Naive thymus-derived CD4-positive, alpha-beta T cell (primary cell): ENCODE data around the gene ALDH1L2. TPM values are rescaled to one million over a fixed set of nuclear protein-coding genes. Genes with fewer than 3 reads are reported as not detected.

Source experiments
- ATAC-seq: fragments of 150-1000 bp; cut with Tn5 transposase; 2 replicates; pipeline ENCODE4 v1.10.0; 2021; ENCODE audit warnings: mild to moderate bottlenecking, moderate library complexity
- CTCF ChIA-PET: fragments of 350-600 bp; sonication (Branson Sonifier 250); formaldehyde crosslinking; loops from one replicate; lab custom pipeline; 2021; ENCODE audit warnings: antibody characterized with exemption; lab: Charles Lee
- POLR2A ChIA-PET: fragments of 350-600 bp; sonication (Branson Sonifier 250); formaldehyde crosslinking; loops from one replicate; lab custom pipeline; 2021; ENCODE audit warnings: antibody characterized with exemption, inconsistent platforms; lab: Charles Lee
- DNase-seq, 9 donors: peaks; one replicate each; pipeline versions ENCODE4 v3.0.0 to v3.0.0-alpha.2; 2020 to 2022; ENCODE audit warnings: mixed read lengths in 1 of 9
- H3K27ac ChIP-seq: one replicate; pipeline ENCODE4 v1.7.0; 2013; ENCODE audit warnings: mild to moderate bottlenecking, low read depth, low read length, moderate library complexity
- H3K27me3 ChIP-seq, 2 donors: one replicate each; pipeline ENCODE4 v1.7.0; 2013; ENCODE audit warnings: low read length in 2 of 2, mild to moderate bottlenecking in 2 of 2, moderate library complexity in 2 of 2; ENCODE audit not compliant: control insufficient read depth in 2 of 2, insufficient read depth in 2 of 2
- H3K36me3 ChIP-seq, 3 experiments: 1 replicate in 2 of 3; 2 replicates in 1 of 3; pipeline ENCODE4 v1.7.0; 2013; ENCODE audit warnings: low read length in 3 of 3, mild to moderate bottlenecking in 3 of 3, moderate library complexity in 1 of 3; ENCODE audit not compliant: insufficient read depth in 3 of 3, control insufficient read depth in 2 of 3
- H3K4me1 ChIP-seq, 2 donors: one replicate each; pipeline ENCODE4 v1.7.0; 2013; ENCODE audit warnings: low read length in 2 of 2, mild to moderate bottlenecking in 2 of 2, moderate library complexity in 1 of 2; ENCODE audit not compliant: control insufficient read depth in 2 of 2, insufficient read depth in 2 of 2
- H3K4me3 ChIP-seq: 2 replicates; pipeline ENCODE4 v1.7.0; 2013; ENCODE audit warnings: mild to moderate bottlenecking, low read length
- H3K9me3 ChIP-seq, 3 experiments: 1 replicate in 2 of 3; 2 replicates in 1 of 3; pipeline ENCODE4 v1.7.0; 2013; ENCODE audit warnings: low read length in 3 of 3; ENCODE audit not compliant: control insufficient read depth in 2 of 3
- H3K27ac Mint-ChIP-seq, 9 donors: one replicate each; pipeline ENCODE4 v1.8.0; 2020 to 2022; ENCODE audit warnings: mixed read lengths in 9 of 9, mild to moderate bottlenecking in 8 of 9, moderate library complexity in 5 of 9, inconsistent platforms in 2 of 9
- H3K27me3 Mint-ChIP-seq, 5 donors: one replicate each; pipeline ENCODE4 v1.8.0; 2021 to 2022; ENCODE audit warnings: mixed read lengths in 5 of 5, mild to moderate bottlenecking in 1 of 5
- H3K36me3 Mint-ChIP-seq, 5 donors: one replicate each; pipeline ENCODE4 v1.8.0; 2020 to 2022; ENCODE audit warnings: mixed read lengths in 5 of 5, mild to moderate bottlenecking in 3 of 5, inconsistent platforms in 1 of 5
- H3K4me1 Mint-ChIP-seq, 7 donors: one replicate each; pipeline ENCODE4 v1.8.0; 2020 to 2022; ENCODE audit warnings: mixed read lengths in 7 of 7, mild to moderate bottlenecking in 3 of 7, inconsistent platforms in 1 of 7
- H3K4me3 Mint-ChIP-seq, 10 donors: one replicate each; pipeline ENCODE4 v1.8.0; 2020 to 2022; ENCODE audit warnings: mild to moderate bottlenecking in 10 of 10, mixed read lengths in 10 of 10, moderate library complexity in 6 of 10, inconsistent platforms in 2 of 10
- H3K9me3 Mint-ChIP-seq, 11 donors: one replicate each; pipeline ENCODE4 v1.8.0; 2020 to 2022; ENCODE audit warnings: mixed read lengths in 11 of 11, mild to moderate bottlenecking in 4 of 11, inconsistent platforms in 1 of 11, moderate library complexity in 1 of 11
- intact Hi-C, 2 donors: fragments of 100-400 bp; cut with micrococcal nuclease; formaldehyde crosslinking; loops; one replicate each; pipeline ENCODE4 v1.15.1; 2023
- polyA plus RNA-seq, 2 donors: library from polyadenylated mRNA; unstranded; fragments of 300-500 nt; fragmentation: Illumina TruSeq; gene quantifications; one replicate each; pipeline ENCODE4 v1.2.3, GENCODE V29; 2021
- total RNA-seq, 6 experiments: library from RNA in 5 of 6; stranded (reverse) in 5 of 6; gene quantifications; 1 replicate in 5 of 6; 2 replicates in 1 of 6; pipeline ENCODE4 v1.2.3 and lab custom pipeline; 2021 to 2026

ALDH1L2 gene
- total and polyA plus RNA-seq, 7 experiments from 2014 or later: 0.24 to 0.42 (median 0.34) TPM; not detected in 3

- Histone ChIP-seq H3K4me3 (no peak overlapping the region), H3K27ac (no peak overlapping the region), H3K4me1 (no peaks in the 10 kb centered on the region), H3K9me3 (no peaks in the 10 kb centered on the region), H3K36me3 (no peaks in the 10 kb centered on the region), H3K27me3 (no peaks in the 10 kb centered on the region)
- no peak for ATAC-seq
- peaks cover 0 to 42% (median 6%) of the 10 kb centered on the region in 5 donors for H3K27me3 Mint-ChIP-seq
- no peak overlapping the region for H3K4me3 Mint-ChIP-seq
- DNase-seq: no peak
- peaks cover 0 to 26% (median 16%) of the 10 kb centered on the region in 11 donors for H3K9me3 Mint-ChIP-seq
- H3K4me1 Mint-ChIP-seq: no peaks in the 10 kb centered on the region
- ChIA-PET POLR2A (no interaction called here), CTCF (interaction anchor here (0.6 kb wide), 1 partner anchor 199 kb away, joined by 3 read pairs; no protein-coding TSS in a partner anchor)
- no peak overlapping the region for H3K27ac Mint-ChIP-seq
- peaks cover 0 to 12% (median under 1%) of the 10 kb centered on the region in 5 donors for H3K36me3 Mint-ChIP-seq
- intact Hi-C loops: no loop called here
Observed at GRCh38 chr12:105091476-105092206, 7.4 kb upstream of the ALDH1L2 start.

DNA sequence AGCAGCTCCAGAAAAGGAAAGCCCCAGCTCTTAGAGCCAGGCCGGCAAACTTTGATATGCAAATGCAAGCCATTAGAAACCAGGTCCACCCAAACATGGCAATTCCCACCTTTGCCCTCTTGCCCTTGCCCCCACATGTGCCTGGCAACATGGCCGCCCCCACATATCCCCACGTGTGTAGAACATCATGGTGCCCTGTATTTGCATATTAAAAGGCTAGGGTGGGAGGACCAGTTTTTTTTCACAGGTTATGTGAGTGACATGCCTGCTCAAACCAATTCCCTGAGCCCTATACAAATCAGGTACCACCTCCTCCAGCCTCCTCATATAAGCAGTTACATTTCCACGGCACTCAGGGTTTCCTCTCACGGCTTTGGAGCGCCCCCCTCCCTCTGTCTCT is 6.1 kb upstream of the ALDH1L2 start:
- Histone ChIP-seq H3K27me3 (no peaks in the 10 kb centered on the region), H3K9me3 (no peaks in the 10 kb centered on the region), H3K4me1 (no peaks in the 10 kb centered on the region), H3K36me3 (no peaks in the 10 kb centered on the region), H3K27ac (no peak overlapping the region), H3K4me3 (no peak overlapping the region)
- H3K4me3 Mint-ChIP-seq: no peak overlapping the region
- POLR2A ChIA-PET: no interaction called here
- H3K36me3 Mint-ChIP-seq: peaks cover 0 to 8% (median 6%) of the 10 kb centered on the region in 5 donors
- no peak for ATAC-seq
- intact Hi-C loops: no loop called here
- peaks cover 5 to 46% (median 12%) of the 10 kb centered on the region in 5 donors for H3K27me3 Mint-ChIP-seq
- H3K9me3 Mint-ChIP-seq: peaks cover 0 to 24% (median 6%) of the 10 kb centered on the region in 11 donors
- H3K4me1 Mint-ChIP-seq: peaks cover 0 to 5% (median 2%) of the 10 kb centered on the region in 7 donors
- no peak overlapping the region for H3K27ac Mint-ChIP-seq
- DNase-seq: no peak
- CTCF ChIA-PET: no interaction called here

GRCh38 chr12:105089817-105090216 is 5.6 kb upstream of the ALDH1L2 start:
- Mint-ChIP-seq H3K27ac (peak overlapping the region in 1 of 9 donors; percentile 43), H3K4me3 (no peak overlapping the region), H3K27me3 (peaks cover 7 to 47% (median 12%) of the 10 kb centered on the region in 5 donors), H3K9me3 (peaks cover 0 to 20% (median 5%) of the 10 kb centered on the region in 11 donors), H3K36me3 (peaks cover 0 to 9% (median 5%) of the 10 kb centered on the region in 5 donors), H3K4me1 (peaks cover 0 to 6% (median 4%) of the 10 kb centered on the region in 7 donors)
- no peak for DNase-seq
- no peaks in the 10 kb centered on the region for H3K4me1 ChIP-seq
- ATAC-seq: no peak
- POLR2A ChIA-PET: no interaction called here
- H3K4me3 ChIP-seq: no peak overlapping the region
- H3K36me3 ChIP-seq: no peaks in the 10 kb centered on the region
- intact Hi-C loops: no loop called here
- CTCF ChIA-PET: no interaction called here
- H3K9me3 ChIP-seq: no peaks in the 10 kb centered on the region
- H3K27me3 ChIP-seq: no peaks in the 10 kb centered on the region
- H3K27ac ChIP-seq: no peak overlapping the region

- ATAC-seq: no peak
- Histone ChIP-seq H3K27ac (no peak overlapping the region), H3K4me3 (no peak overlapping the region), H3K9me3 (no peaks in the 10 kb centered on the region), H3K36me3 (no peaks in the 10 kb centered on the region), H3K27me3 (peaks cover 4 to 14% of the 10 kb centered on the region in 2 donors), H3K4me1 (peaks cover 0 to 8% of the 10 kb centered on the region in 2 donors)
- peaks cover 7 to 14% (median 12%) of the 10 kb centered on the region in 7 donors for H3K4me1 Mint-ChIP-seq
- intact Hi-C loops: no loop called here
- CTCF ChIA-PET: no interaction called here
- peaks cover 0 to 12% (median 8%) of the 10 kb centered on the region in 5 donors for H3K36me3 Mint-ChIP-seq
- DNase-seq: no peak
- no peak overlapping the region for H3K27ac Mint-ChIP-seq
- peak overlapping the region; percentile 10 to 76 (median 44) for H3K4me3 Mint-ChIP-seq
- peaks cover 0 to 15% (median 3%) of the 10 kb centered on the region in 11 donors for H3K9me3 Mint-ChIP-seq
- peaks cover 30 to 47% (median 33%) of the 10 kb centered on the region in 5 donors for H3K27me3 Mint-ChIP-seq
- POLR2A ChIA-PET: no interaction called here
Observed at GRCh38 chr12:105085501-105085900, 1.2 kb upstream of the ALDH1L2 start.

- ChIA-PET CTCF (no interaction called here), POLR2A (no interaction called here)
- H3K27ac ChIP-seq: no peak overlapping the region
- peaks cover 0 to 12% (median 8%) of the 10 kb centered on the region in 5 donors for H3K36me3 Mint-ChIP-seq
- H3K9me3 ChIP-seq: no peaks in the 10 kb centered on the region
- H3K27ac Mint-ChIP-seq: peak overlapping the region in 1 of 9 donors; percentile 67
- ATAC-seq: peak; percentile 43
- intact Hi-C loops: loop anchor here (1.0 kb wide), 1 partner anchor 24 kb away; the partner anchor contains the start of gene WASHC4 (in 2 of the 2)
- peak overlapping the region; percentile 67 to 84 (median 78) for H3K4me3 Mint-ChIP-seq
- peaks cover 0 to 3% (median 0%) of the 10 kb centered on the region in 3 experiments for H3K36me3 ChIP-seq
- peaks cover 33 to 51% (median 41%) of the 10 kb centered on the region in 5 donors for H3K27me3 Mint-ChIP-seq
- peaks cover 7 to 14% (median 12%) of the 10 kb centered on the region in 7 donors for H3K4me1 Mint-ChIP-seq
- H3K4me1 ChIP-seq: peaks cover 0 to 8% of the 10 kb centered on the region in 2 donors
- peak overlapping the region; percentile 35 for H3K4me3 ChIP-seq
- H3K9me3 Mint-ChIP-seq: peaks cover 0 to 15% (median 3%) of the 10 kb centered on the region in 11 donors
- H3K27me3 ChIP-seq: peaks cover 8 to 14% of the 10 kb centered on the region in 2 donors
- DNase-seq: peak in 1 of 9 donors; percentile 5
Observed at GRCh38 chr12:105083551-105084105, 630 bp downstream of the ALDH1L2 start.

GRCh38 chr12:105083031-105083430 is 1.2 kb downstream of the ALDH1L2 start:
- peaks cover 7 to 14% (median 12%) of the 10 kb centered on the region in 7 donors for H3K4me1 Mint-ChIP-seq

More at GRCh38 chr12:105083031-105083430, 1.2 kb downstream of the ALDH1L2 start:
- H3K4me3 ChIP-seq: no peak overlapping the region
- CTCF ChIA-PET: no interaction called here
- DNase-seq: no peak
- no peaks in the 10 kb centered on the region for H3K9me3 ChIP-seq
- intact Hi-C loops: no loop called here
- POLR2A ChIA-PET: no interaction called here
- Mint-ChIP-seq H3K4me3 (peak overlapping the region in 1 of 10 donors; percentile 52), H3K9me3 (peaks cover 0 to 15% (median 3%) of the 10 kb centered on the region in 11 donors), H3K27me3 (peaks cover 33 to 51% (median 41%) of the 10 kb centered on the region in 5 donors), H3K36me3 (peaks cover 0 to 12% (median 8%) of the 10 kb centered on the region in 5 donors), H3K27ac (no peak overlapping the region)
- H3K27ac ChIP-seq: no peak overlapping the region
- peaks cover 0 to 3% (median 0%) of the 10 kb centered on the region in 3 experiments for H3K36me3 ChIP-seq
- peaks cover 0 to 8% of the 10 kb centered on the region in 2 donors for H3K4me1 ChIP-seq
- ATAC-seq: no peak
- H3K27me3 ChIP-seq: peaks cover 8 to 14% of the 10 kb centered on the region in 2 donors
